HK-2 (cell line): ENCODE measurements around the gene PANK4.

ENCODE experiments used
- DNase-seq: peaks from one replicate; pipeline ENCODE4 v3.0.0-alpha.2; 2018; ENCODE audit not compliant: unreplicated experiment

The PANK4 gene

GRCh38 chr1:2544875-2545640, 18.7 kb upstream of the PANK4 start:
- DNase-seq, result no peak

GRCh38 chr1:2544093-2544874, 17.9 kb upstream of the PANK4 start:
- no peak for DNase-seq

DNA sequence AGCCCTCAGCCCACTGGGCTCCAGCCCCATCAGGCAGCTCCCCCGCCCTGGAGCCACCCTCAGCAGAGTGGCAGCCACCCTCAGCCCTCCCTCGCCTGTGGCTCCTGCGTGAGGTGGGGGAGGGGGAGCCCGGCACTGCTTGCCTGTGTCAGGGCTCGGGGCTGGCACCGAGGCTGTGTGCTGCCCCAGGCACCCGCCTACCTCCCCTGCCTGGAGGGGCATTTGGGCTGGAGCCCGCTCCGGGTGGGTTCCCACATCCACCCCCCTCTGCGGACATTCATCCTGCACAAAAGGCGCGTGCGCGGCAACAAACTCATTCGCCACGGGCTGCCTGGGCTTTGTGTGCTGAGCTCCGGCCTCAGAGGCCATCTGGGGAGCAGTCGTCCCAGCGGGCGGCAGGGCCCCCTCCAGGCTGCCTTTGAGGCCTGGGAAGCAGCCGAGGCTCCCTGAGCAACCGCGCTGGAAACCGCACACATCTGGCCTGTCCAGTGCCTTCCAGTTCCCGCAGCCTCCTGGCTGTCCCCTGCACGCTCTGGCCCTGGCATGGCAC, 17.2 kb upstream of the PANK4 start:
- no peak for DNase-seq

GRCh38 chr1:2542246-2542915, 16.0 kb upstream of the PANK4 start:
- no peak for DNase-seq

GRCh38 chr1:2541619-2542245, 15.3 kb upstream of the PANK4 start:
- no peak for DNase-seq

DNA sequence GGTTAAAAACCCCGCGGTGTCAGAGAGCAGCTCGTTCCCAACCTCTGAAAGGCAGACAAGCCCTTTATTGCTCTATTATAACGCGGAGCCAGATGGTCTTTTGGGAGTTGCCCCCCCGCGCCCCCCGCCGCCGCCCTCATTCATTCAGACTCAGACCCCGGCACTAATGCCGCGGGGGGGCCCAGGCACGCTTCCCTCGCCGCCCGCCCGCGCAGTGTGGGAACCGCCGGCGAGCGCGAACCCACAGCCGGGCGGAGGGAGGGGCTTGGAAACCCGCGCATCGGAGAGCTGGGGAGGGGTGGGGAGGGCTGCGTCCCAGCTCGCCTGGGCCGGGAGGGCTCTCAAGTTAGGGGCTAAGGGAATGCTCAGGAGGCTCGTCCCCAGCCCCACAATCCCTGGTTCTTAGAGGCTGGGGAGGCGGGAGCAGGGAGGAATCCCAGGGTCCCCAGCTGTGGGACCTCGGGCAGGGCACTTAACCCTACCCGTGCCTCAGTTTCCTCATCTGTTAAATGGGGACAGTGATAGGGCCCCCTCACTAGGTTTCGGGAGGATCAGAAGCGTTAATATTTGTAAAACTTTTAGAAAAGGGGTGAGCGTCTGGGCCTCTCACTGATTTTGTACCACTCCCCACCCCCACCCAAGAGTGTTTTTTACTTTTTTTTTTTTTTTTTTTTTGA, 14.6 kb upstream of the PANK4 start:
- DNase-seq, result no peak

DNA sequence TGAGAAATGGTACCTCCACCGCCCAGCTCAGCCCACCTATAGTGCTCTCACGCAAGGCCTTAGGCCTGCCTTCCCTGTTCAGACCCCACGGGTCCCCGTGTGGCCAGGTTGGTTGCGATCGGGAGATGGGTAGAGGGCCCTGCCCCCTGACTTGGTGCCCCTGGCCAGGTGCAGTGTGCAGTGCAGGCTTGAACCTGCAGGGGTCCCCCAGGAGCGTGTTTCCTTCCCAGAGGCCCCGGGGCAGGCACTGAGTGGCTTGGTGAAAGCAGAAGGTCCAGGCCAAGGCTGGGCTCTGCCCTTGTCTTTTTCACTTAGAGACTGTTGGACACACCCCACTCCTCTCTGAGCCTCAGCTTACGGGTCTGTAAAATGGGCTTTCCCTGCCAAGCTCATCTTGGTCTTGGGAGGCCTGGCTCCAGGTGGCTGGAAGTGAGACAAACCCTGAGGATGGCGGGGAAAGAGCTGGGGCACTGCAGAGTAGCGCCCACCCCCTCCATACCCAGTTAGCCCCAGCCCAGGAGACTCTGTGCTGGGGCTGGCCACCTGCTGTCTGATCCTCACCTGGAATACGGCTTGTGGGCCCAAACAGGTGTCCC, 13.0 kb upstream of the PANK4 start:
- DNase-seq, result no peak

GRCh38 chr1:2538872-2539271, 12.5 kb upstream of the PANK4 start:
- DNase-seq, result no peak

DNA sequence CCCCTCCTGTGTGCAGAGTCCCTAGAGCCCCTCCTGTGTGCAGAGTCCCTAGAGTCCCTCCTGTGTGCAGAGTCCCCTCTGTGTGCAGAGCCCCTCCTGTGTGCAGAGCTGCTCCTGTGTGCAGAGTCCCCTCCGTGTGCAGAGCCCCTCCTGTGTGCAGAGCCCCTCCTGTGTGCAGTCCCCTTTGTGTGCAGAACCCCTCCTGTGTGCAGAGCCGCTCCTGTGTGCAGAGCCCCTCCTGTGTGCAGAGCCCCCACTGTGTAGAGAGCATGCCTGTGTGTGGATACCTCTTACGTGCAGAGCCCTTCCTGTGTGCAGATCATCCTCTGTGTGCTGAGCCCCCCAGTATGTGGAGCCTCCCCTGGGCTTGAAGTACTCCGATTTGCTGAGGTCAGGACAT, 12.0 kb upstream of the PANK4 start:
- DNase-seq, result no peak

GRCh38 chr1:2537784-2538115, 11.4 kb upstream of the PANK4 start:
- no peak for DNase-seq

DNA sequence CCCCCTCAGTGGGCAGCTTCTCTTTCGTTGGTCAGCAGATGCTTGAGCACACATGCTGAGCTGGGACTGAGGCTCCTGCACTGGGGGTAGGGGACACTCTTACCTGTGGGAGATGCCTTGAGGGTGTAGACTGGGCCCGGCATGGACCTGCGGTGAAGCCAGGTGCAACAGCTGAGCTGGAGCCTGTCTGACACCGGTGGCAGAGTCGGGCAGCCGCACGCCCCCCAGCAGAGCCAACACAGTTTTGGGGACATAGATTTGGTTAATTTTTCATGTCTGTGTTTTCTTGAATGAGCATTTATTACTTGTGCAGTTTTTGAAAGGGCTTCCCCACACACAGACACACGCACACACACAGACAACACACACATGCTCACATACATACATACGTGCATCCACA, 9.6 kb upstream of the PANK4 start:
- DNase-seq, result no peak

DNA sequence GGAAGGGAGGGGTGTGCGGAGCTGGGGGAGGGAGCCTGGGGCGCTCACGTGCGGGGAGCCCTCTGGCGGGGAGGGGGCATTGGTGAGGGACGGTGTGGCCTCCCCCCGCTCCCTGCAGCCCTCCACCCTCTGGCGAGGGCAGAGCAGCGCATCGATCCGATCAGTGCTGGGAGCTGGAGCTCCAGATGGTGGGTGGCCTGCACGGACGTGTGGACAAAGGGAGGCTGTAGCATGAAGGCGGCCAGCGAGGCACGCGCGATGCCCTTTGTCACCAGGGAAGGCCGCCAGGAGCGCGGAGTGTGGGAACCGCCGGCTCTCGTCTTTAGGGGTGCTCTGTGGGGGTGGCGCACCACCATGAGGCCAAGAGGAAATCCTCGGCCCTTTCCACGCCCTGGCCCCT, 9.1 kb upstream of the PANK4 start:
- no peak for DNase-seq

- peak; percentile 58 for DNase-seq
Observed at GRCh38 chr1:2534687-2535441, 8.5 kb upstream of the PANK4 start.

- DNase-seq, result no peak
Observed at GRCh38 chr1:2534315-2534686, 7.9 kb upstream of the PANK4 start.

- no peak for DNase-seq
Observed at GRCh38 chr1:2533365-2533764, 7.0 kb upstream of the PANK4 start.

GRCh38 chr1:2532485-2533160, 6.2 kb upstream of the PANK4 start:
- no peak for DNase-seq

DNA sequence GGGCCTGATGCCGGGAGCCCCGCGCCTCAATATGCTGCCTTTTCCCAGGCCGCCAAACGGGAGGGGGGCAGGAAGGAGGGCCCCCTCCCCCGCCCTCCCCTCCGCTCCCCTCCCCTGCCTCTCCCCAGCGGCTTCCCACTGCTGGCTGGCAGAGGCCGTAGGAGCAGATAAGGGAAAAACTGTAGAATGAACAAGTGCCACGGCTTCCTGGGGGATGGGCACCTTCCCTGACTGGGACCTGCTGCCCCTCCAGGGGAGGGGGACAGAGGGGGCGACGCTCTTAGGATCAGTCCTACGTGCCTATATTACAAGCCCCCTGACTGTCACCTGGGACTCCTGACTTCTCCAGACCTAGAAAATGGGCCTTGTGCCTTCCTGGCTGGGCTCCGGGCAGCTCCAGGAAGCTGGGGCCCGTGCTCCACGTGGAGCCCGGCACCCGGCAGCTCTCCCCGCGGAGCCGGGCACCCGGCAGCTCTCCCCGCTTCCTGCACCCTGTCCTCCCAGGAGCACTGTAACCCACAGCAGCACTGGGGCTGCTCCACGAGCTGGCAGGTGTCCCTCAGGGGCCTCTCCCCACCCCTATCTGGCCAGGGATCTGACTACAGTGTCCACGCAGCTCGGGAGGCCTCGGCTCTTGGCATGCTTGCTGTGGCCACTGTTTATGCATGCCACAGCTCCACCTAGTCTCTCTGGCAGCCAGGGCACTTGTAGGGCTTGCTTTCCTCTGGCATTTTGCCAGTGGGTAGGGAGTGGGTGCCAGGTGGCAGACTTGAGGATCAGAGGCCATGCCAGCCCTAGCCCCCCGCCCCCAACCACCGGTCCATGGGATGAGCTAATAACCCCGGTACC, 4.3 kb upstream of the PANK4 start:
- DNase-seq, result no peak

- DNase-seq, result no peak
Observed at GRCh38 chr1:2529784-2530512, 3.6 kb upstream of the PANK4 start, which contains the start of gene HES5. Gene HES5, minus strand, starts transcription at chr1:2530263. Its CDS starts 99 bp downstream, at chr1:2530164.
